GM12878 (cell line): Measurements from ENCODE around the gene SEPTIN1. TPM values are rescaled to one million over a fixed set of nuclear protein-coding genes. Genes with fewer than 3 reads are reported as not detected.

ENCODE experiments used
- BRCA1 ChIP-seq: IDR thresholded peaks from 2 replicates; pipeline ENCODE4 v1.6.1; 2011; ENCODE audit warnings: low read depth, low read length, improper control_type of control experiment
- CEBPZ ChIP-seq: fragments of 150-350 bp; IDR thresholded peaks from 2 replicates; pipeline ENCODE4 v1.6.1; 2016; ENCODE audit warnings: low read depth, low read length
- FOS ChIP-seq: IDR thresholded peaks from 3 replicates; pipeline ENCODE4 v1.6.1; 2011; ENCODE audit warnings: borderline replicate concordance; ENCODE audit not compliant: insufficient read length; ENCODE audit errors: extremely low read depth
- HDAC2 ChIP-seq: fragments of 200-600 bp; sonication (generic); IDR thresholded peaks from 2 replicates; pipeline ENCODE4 v1.6.1; 2017
- IRF5 ChIP-seq: fragments of 450-650 bp; IDR thresholded peaks from 2 replicates; pipeline ENCODE4 v1.6.1; 2017; ENCODE audit warnings: borderline replicate concordance
- KDM1A ChIP-seq: fragments of 200-600 bp; sonication (generic); IDR thresholded peaks from 2 replicates; pipeline ENCODE4 v1.6.1; 2016; ENCODE audit warnings: borderline replicate concordance
- POU2F2 ChIP-seq: IDR thresholded peaks from 3 replicates; pipeline ENCODE4 v1.6.1; 2011; ENCODE audit warnings: low read depth, mild to moderate bottlenecking, low read length, borderline replicate concordance
- ZNF687 ChIP-seq: fragments of 450-650 bp; IDR thresholded peaks from 2 replicates; pipeline ENCODE4 v1.6.1; 2017; ENCODE audit warnings: mild to moderate bottlenecking, moderate library complexity
- ZZZ3 ChIP-seq: IDR thresholded peaks from 2 replicates; pipeline ENCODE4 v1.6.1; 2011; ENCODE audit warnings: low read depth; ENCODE audit not compliant: control insufficient read depth, insufficient read length
- polyA plus RNA-seq, 11 experiments: library from polyadenylated mRNA; depleted of rRNA in 4 of 11; unstranded in 6 of 11; stranded (reverse) in 5 of 11; fragments of >200 nt; fragmentation: Nextera tagmentation in 4 of 11; fragmentation: Illumina TruSeq in 1 of 11; extraction: Ambion mirVana in 4 of 11; extraction: Trizol in 1 of 11; gene quantifications; 1 replicate in 1 of 11; 2 replicates in 10 of 11; pipeline versions ENCODE4 v1.2.1 to v1.2.3, GENCODE V29; 2011 to 2016; ENCODE audit warnings: inconsistent platforms in 2 of 11, missing spikeins in 2 of 11, low read depth in 1 of 11
- total RNA-seq, 4 experiments: library from RNA; depleted of rRNA in 3 of 4; stranded (reverse); fragments of >200 nt in 3 of 4; fragmentation: Illumina TruSeq in 1 of 4; extraction: Trizol in 1 of 4; gene quantifications; 2 replicates each; pipeline versions ENCODE4 v1.2.1 to v1.2.3, GENCODE V29; 2013 to 2021

The SEPTIN1 gene
- total and polyA plus RNA-seq, 10 of the 15 experiments (the other 5 are each of a cell fraction or from before 2014, with no cell fraction given) = 2.8 to 153 (median 94.1) TPM

GRCh38 chr16:30342751-30343490 lies 39.4 kb downstream of the SEPTIN1 start (continued):
- TF ChIP-seq CEBPZ (no peak), BRCA1 (no peak), ZZZ3 (no peak), POU2F2 (no peak), HDAC2 (no peak), FOS (no peak), KDM1A (no peak), IRF5 (no peak), ZNF687 (no peak)
